HCT116 (cell line): ENCODE measurements around the gene MTOR. TPM values are rescaled to one million over a fixed set of nuclear protein-coding genes. Genes with fewer than 3 reads are reported as not detected.

Experiments used
- ATAC-seq: fragments of 200-7000 bp; cut with Tn5 transposase; 2 replicates; pipeline ENCODE4 v1.9.1; 2020; ENCODE audit warnings: mild to moderate bottlenecking, moderate library complexity
- BruUV-seq: library from RNA; stranded (reverse); fragments of 400-500 nt; replicated peaks from 2 replicates; lab custom pipeline; 2021; lab: Mats Ljungman, UMichigan
- CTCF ChIA-PET: fragments of 300-600 bp; sonication (Branson Sonifier 250); formaldehyde crosslinking; loops from one replicate; lab custom pipeline; 2021; ENCODE audit warnings: antibody characterized with exemption; lab: Charles Lee
- POLR2A ChIA-PET: fragments of 300-600, 350-600 bp; sonication (Branson Sonifier 250); formaldehyde crosslinking; loops from one replicate; lab custom pipeline; 2021; ENCODE audit warnings: antibody characterized with exemption; lab: Charles Lee
- RAD21 ChIA-PET, 2 experiments: fragments of 300-600 bp; sonication (Branson Sonifier 250); formaldehyde crosslinking; loops; one replicate each; lab custom pipeline; 2023; ENCODE audit warnings: low total read pairs in 2 of 2; ENCODE audit not compliant: uncharacterized antibody in 2 of 2, unreplicated experiment in 2 of 2, low non-redundant PET in 1 of 2; lab: Charles Lee
- DNase-seq: peaks from one replicate; pipeline ENCODE4 v3.0.0-alpha.2; 2010; ENCODE audit warnings: low read depth, low spot score
- H2AFZ ChIP-seq: fragments of 200-600 bp; shearing (Covaris generic), sonication (generic); 2 replicates; pipeline ENCODE4 v1.6.1; 2017; ENCODE audit warnings: low read depth, mixed run types, mixed read lengths, antibody characterized with exemption, low read length; ENCODE audit not compliant: poor library complexity, severe bottlenecking
- H3K27ac ChIP-seq: 2 replicates; pipeline ENCODE4 v1.5.1; 2012; ENCODE audit warnings: low read depth, low read length
- H3K27me3 ChIP-seq: fragments of 200-600 bp; sonication (generic); 2 replicates; pipeline ENCODE4 v1.6.1; 2016; ENCODE audit warnings: mixed run types, low read length, mixed read lengths; ENCODE audit not compliant: insufficient read depth
- H3K36me3 ChIP-seq, 2 experiments: fragments of 200-500 bp in 1 of 2; fragments of 200-600 bp in 1 of 2; sonication (Bioruptor generic) in 1 of 2; sonication (generic) in 1 of 2; 2 replicates each; pipeline versions ENCODE4 v1.5.1 to v1.6.1; 2014 to 2016; ENCODE audit warnings: low read length in 2 of 2, inconsistent platforms in 1 of 2, mixed read lengths in 1 of 2, mixed run types in 1 of 2; ENCODE audit not compliant: insufficient read depth in 2 of 2, control insufficient read depth in 1 of 2
- H3K4me1 ChIP-seq, 2 experiments: fragments of 200-600 bp in 1 of 2; sonication (generic) in 1 of 2; 2 replicates each; pipeline versions ENCODE4 v1.5.1 to v1.6.1; 2012 to 2017; ENCODE audit warnings: low read length in 2 of 2, inconsistent platforms in 1 of 2, mild to moderate bottlenecking in 1 of 2, mixed read lengths in 1 of 2, mixed run types in 1 of 2, moderate library complexity in 1 of 2; ENCODE audit not compliant: insufficient read depth in 2 of 2, control insufficient read depth in 1 of 2
- H3K4me2 ChIP-seq: fragments of 200-600 bp; sonication (generic); 2 replicates; pipeline ENCODE4 v1.6.1; 2017; ENCODE audit warnings: mixed run types, low read length, mixed read lengths
- H3K4me3 ChIP-seq, 2 experiments: fragments of 200-600 bp in 1 of 2; sonication (generic) in 1 of 2; replicated peaks in 1 of 2; 2 replicates each; pipeline ENCODE4 v1.5.1; 2011 to 2016; ENCODE audit warnings: low read length in 2 of 2, control low read depth in 1 of 2, low read depth in 1 of 2, mild to moderate bottlenecking in 1 of 2, mixed read lengths in 1 of 2, mixed run types in 1 of 2
- H3K79me2 ChIP-seq: fragments of 200-600 bp; sonication (generic); 2 replicates; pipeline ENCODE4 v1.6.1; 2017; ENCODE audit warnings: mild to moderate bottlenecking, mixed run types, low read length, moderate library complexity, mixed read lengths; ENCODE audit not compliant: insufficient read depth
- H3K9ac ChIP-seq: fragments of 200-600 bp; sonication (generic); 2 replicates; pipeline ENCODE4 v1.6.1; 2016; ENCODE audit warnings: low read length, mixed read lengths
- H3K9me2 ChIP-seq: fragments of 200-600 bp; sonication (generic), shearing (Covaris generic); 2 replicates; pipeline ENCODE4 v1.6.1; 2017; ENCODE audit warnings: mixed run types, mild to moderate bottlenecking, moderate library complexity; ENCODE audit not compliant: insufficient read depth
- H3K9me3 ChIP-seq, 2 experiments: fragments of 200-500 bp in 1 of 2; fragments of 200-600 bp in 1 of 2; sonication (Bioruptor generic) in 1 of 2; sonication (generic) in 1 of 2; 2 replicates each; pipeline ENCODE4 v1.6.1; 2014 to 2017; ENCODE audit warnings: low read length in 2 of 2, mixed read lengths in 2 of 2, inconsistent platforms in 1 of 2, low read depth in 1 of 2, mild to moderate bottlenecking in 1 of 2, mixed run types in 1 of 2, moderate library complexity in 1 of 2; ENCODE audit not compliant: control insufficient read depth in 1 of 2, insufficient read depth in 1 of 2
- H4K20me1 ChIP-seq: fragments of 200-600 bp; sonication (generic), shearing (Covaris generic); 2 replicates; pipeline ENCODE4 v1.6.1; 2017; ENCODE audit warnings: mixed run types, mild to moderate bottlenecking, moderate library complexity; ENCODE audit not compliant: insufficient read depth
- CBX3 ChIP-seq: IDR thresholded peaks from 2 replicates; pipeline ENCODE4 v1.6.1; 2012; ENCODE audit warnings: low read depth
- EGR1 ChIP-seq: IDR thresholded peaks from 2 replicates; pipeline ENCODE4 v1.6.1; 2012; ENCODE audit warnings: low read depth
- ELF1 ChIP-seq: IDR thresholded peaks from 2 replicates; pipeline ENCODE4 v1.6.1; 2012; ENCODE audit warnings: low read depth, borderline replicate concordance
- EZH2 ChIP-seq: fragments of 200-600 bp; sonication (generic); IDR thresholded peaks from 2 replicates; pipeline ENCODE4 v1.6.1; 2017; ENCODE audit warnings: antibody characterized with exemption, mixed run types
- EZH2phosphoT487 ChIP-seq: fragments of 200-600 bp; IDR thresholded peaks from 2 replicates; pipeline ENCODE4 v1.6.1; 2018; ENCODE audit warnings: antibody characterized with exemption, borderline replicate concordance
- FOSL1 ChIP-seq: IDR thresholded peaks from 2 replicates; pipeline ENCODE4 v1.6.1; 2012; ENCODE audit warnings: low read depth
- POLR2A ChIP-seq: IDR thresholded peaks from 2 replicates; pipeline ENCODE4 v1.7.0; 2011; ENCODE audit warnings: borderline replicate concordance; ENCODE audit not compliant: insufficient read depth, insufficient read length; ENCODE audit errors: extremely low read depth
- REST ChIP-seq: IDR thresholded peaks from 2 replicates; pipeline ENCODE4 v1.6.1; 2012; ENCODE audit warnings: low read depth
- SRF ChIP-seq: IDR thresholded peaks from 2 replicates; pipeline ENCODE4 v1.6.1; 2012; ENCODE audit warnings: low read depth
- TCF7L2 ChIP-seq: IDR thresholded peaks from 2 replicates; pipeline ENCODE4 v1.7.0; 2011; ENCODE audit warnings: borderline replicate concordance, inconsistent platforms; ENCODE audit not compliant: insufficient read depth, insufficient read length; ENCODE audit errors: extremely low read depth
- YY1 ChIP-seq: IDR thresholded peaks from 2 replicates; pipeline ENCODE4 v1.6.1; 2011; ENCODE audit warnings: low read length, low read depth, moderate library complexity, mild to moderate bottlenecking; ENCODE audit not compliant: insufficient replicate concordance; ENCODE audit errors: extremely low read depth
- intact Hi-C: fragments of 100-400 bp; cut with micrococcal nuclease; formaldehyde crosslinking; loops from 2 replicates; pipeline ENCODE4 v1.10.0; 2022
- total RNA-seq: library from RNA; stranded (reverse); gene quantifications from one replicate; pipeline ENCODE4 v1.2.1, GENCODE V29; 2021; ENCODE audit not compliant: unreplicated experiment
- TF ChIP-seq, protein P1 (sequence below): IDR thresholded peaks from 2 replicates; pipeline ENCODE4 v1.6.1; 2012

MTOR gene
- total RNA-seq, 1 experiment from 2014 or later = 42.2 TPM

DNA sequence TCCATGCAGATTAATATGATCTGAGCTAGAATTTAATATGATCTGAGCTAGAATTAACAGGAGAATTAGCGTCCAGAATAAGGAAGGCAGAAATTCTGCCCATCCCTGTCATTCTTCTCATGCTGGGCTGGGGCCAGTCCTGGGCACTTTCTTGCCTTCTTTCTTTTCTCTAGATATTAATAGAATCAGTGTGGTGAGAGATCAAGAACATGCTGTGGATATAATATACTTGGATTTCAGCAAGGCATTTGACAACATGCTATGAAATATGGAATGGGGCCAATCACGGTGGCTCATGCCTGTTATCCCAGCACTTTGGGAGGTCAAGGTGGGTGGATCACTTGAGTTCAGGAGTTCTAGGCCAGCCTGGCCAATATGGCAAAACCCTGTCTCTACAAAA, 28.7 kb upstream of the MTOR start:
- peaks cover 0 to 3% of the 10 kb centered on the region in 2 experiments; a peak in 1 of 4 replicates for H3K4me1 ChIP-seq
- POLR2A ChIA-PET = no interaction called here
- H3K4me3 ChIP-seq = no peak overlapping the region
- H3K9ac ChIP-seq = no peak overlapping the region
- no peaks in the 10 kb centered on the region for H3K9me3 ChIP-seq
- no peak overlapping the region for H3K4me2 ChIP-seq
- CTCF ChIA-PET = no interaction called here
- intact Hi-C loops = no loop called here
- RAD21 ChIA-PET = no interaction called here
- no peaks in the 10 kb centered on the region for H4K20me1 ChIP-seq
- BruUV-seq = no TSS peak
- no peak for TF ChIP-seq POLR2A
- TF ChIP-seq TCF7L2 = no peak
- TF ChIP-seq EGR1 = no peak
- TF ChIP-seq CBX3 = no peak
- no peak for TF ChIP-seq EZH2phosphoT487
- TF ChIP-seq FOSL1 = no peak
- no peak for TF ChIP-seq REST
- no peak for TF ChIP-seq ELF1
- no peak for TF ChIP-seq EZH2
- TF ChIP-seq, protein P1, sequence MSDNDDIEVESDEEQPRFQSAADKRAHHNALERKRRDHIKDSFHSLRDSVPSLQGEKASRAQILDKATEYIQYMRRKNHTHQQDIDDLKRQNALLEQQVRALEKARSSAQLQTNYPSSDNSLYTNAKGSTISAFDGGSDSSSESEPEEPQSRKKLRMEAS = no peak
- TF ChIP-seq YY1 = no peak
- TF ChIP-seq SRF = no peak
- TF ChIP-seq, all 23 proteins: peak for 0
- no peaks in the 10 kb centered on the region for H3K9me2 ChIP-seq
- H3K27ac ChIP-seq = no peak overlapping the region
- H3K36me3 ChIP-seq = no peaks in the 10 kb centered on the region
- H3K79me2 ChIP-seq = peaks cover 4% of the 10 kb centered on the region; the same call in 1 of the 2 replicates
- ATAC-seq = no peak
- no peaks in the 10 kb centered on the region for H3K27me3 ChIP-seq
- no peak for DNase-seq
- no peak overlapping the region for H2AFZ ChIP-seq
